PFSK-1 (cell line): Measurements from ENCODE around the gene PRR14L.

Experiments
- FOXP2 ChIP-seq: optimal IDR thresholded peaks from 2 replicates; pipeline ENCODE3; 2011; ENCODE audit warnings: borderline replicate concordance, control low read depth, inconsistent platforms; ENCODE audit not compliant: insufficient read depth; ENCODE audit errors: extremely low read length, extremely low read depth
- POLR2AphosphoS5 ChIP-seq: IDR thresholded peaks from 2 replicates; pipeline ENCODE4 v1.6.1; 2012; ENCODE audit warnings: low read depth, mild to moderate bottlenecking, control low read depth, low read length, moderate library complexity
- SIN3A ChIP-seq: IDR thresholded peaks from 2 replicates; pipeline ENCODE4 v1.6.1; 2012; ENCODE audit warnings: mild to moderate bottlenecking, low read length, moderate library complexity, borderline replicate concordance; ENCODE audit not compliant: insufficient read depth
- TAF1 ChIP-seq: IDR thresholded peaks from 2 replicates; pipeline ENCODE4 v1.6.1; 2012; ENCODE audit warnings: low read length, control low read depth, borderline replicate concordance; ENCODE audit not compliant: insufficient read depth
- TF ChIP-seq, protein P1 (sequence below), 2 experiments: IDR thresholded peaks; 2 replicates each; pipeline versions ENCODE4 v1.6.1 to v1.8.0; 2011 to 2012; ENCODE audit warnings: low read depth in 2 of 2, low read length in 2 of 2, control low read depth in 1 of 2, inconsistent platforms in 1 of 2, mild to moderate bottlenecking in 1 of 2, moderate library complexity in 1 of 2; ENCODE audit not compliant: insufficient read depth in 1 of 2

DNA sequence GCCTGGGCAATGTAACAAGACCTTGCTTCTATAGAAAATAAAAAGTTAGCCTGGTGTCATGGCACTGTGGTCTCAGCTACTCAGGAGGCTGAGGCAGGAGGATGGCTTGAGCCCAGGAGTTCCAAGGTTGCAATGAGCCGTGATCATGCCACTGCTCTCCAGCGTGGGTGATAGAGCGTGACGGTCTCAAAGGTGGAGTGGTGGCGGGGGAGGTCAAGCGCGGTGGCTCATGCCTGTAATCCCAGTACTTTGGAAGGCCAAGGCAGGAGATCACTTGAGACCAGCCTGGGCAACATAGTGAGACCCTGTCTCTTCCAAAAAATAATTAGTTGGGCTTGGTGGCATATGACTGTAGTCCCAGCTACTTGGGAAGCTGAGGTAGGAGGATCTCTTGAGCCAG, 71.2 kb downstream of the PRR14L start:
- TF ChIP-seq, protein P1, sequence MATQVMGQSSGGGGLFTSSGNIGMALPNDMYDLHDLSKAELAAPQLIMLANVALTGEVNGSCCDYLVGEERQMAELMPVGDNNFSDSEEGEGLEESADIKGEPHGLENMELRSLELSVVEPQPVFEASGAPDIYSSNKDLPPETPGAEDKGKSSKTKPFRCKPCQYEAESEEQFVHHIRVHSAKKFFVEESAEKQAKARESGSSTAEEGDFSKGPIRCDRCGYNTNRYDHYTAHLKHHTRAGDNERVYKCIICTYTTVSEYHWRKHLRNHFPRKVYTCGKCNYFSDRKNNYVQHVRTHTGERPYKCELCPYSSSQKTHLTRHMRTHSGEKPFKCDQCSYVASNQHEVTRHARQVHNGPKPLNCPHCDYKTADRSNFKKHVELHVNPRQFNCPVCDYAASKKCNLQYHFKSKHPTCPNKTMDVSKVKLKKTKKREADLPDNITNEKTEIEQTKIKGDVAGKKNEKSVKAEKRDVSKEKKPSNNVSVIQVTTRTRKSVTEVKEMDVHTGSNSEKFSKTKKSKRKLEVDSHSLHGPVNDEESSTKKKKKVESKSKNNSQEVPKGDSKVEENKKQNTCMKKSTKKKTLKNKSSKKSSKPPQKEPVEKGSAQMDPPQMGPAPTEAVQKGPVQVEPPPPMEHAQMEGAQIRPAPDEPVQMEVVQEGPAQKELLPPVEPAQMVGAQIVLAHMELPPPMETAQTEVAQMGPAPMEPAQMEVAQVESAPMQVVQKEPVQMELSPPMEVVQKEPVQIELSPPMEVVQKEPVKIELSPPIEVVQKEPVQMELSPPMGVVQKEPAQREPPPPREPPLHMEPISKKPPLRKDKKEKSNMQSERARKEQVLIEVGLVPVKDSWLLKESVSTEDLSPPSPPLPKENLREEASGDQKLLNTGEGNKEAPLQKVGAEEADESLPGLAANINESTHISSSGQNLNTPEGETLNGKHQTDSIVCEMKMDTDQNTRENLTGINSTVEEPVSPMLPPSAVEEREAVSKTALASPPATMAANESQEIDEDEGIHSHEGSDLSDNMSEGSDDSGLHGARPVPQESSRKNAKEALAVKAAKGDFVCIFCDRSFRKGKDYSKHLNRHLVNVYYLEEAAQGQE (IDR thresholded peaks at IDR 0.05; ENCODE audit: insufficient read depth in 1 of 2, low read depth in 2 of 2, low read length in 2 of 2) = no peak
- TF ChIP-seq SIN3A = no peak
- TF ChIP-seq TAF1 = no peak
- no peak for TF ChIP-seq POLR2AphosphoS5
- no peak for TF ChIP-seq FOXP2
